ENCODE measurements around the gene INPP1. TPM values are rescaled to one million over a fixed set of nuclear protein-coding genes. Genes with fewer than 3 reads are reported as not detected.

The INPP1 gene
- total and polyA plus RNA-seq, 2 experiments from 2014 or later, result 13.0 to 16.1 TPM

- Histone ChIP-seq H3K9me3 (ENCODE audit: low read depth) (no peaks in the 10 kb centered on the region), H2AFZ (peak within 1 kb of the TSS; percentile 93), H3K27me3 (peaks cover 14% of the 10 kb centered on the region), H3K4me1 (ENCODE audit: insufficient read depth) (no peaks in the 10 kb centered on the region), H3K4me2 (peak within 1 kb of the TSS; percentile 97), H3K4me3 (peak within 1 kb of the TSS; percentile 94), H4K20me1 (ENCODE audit: insufficient read depth, poor library complexity, severe bottlenecking) (no peaks in the 10 kb centered on the region), H3K9me2 (replicated peaks; ENCODE audit: insufficient read depth) (no peaks in the 10 kb centered on the region), H3K79me2 (peaks cover 4% of the 10 kb centered on the region), H3K36me3 (replicated peaks; ENCODE audit: insufficient read depth, low read depth) (no peaks in the 10 kb centered on the region), H3K27ac (peak within 1 kb of the TSS; percentile 84)
- DNase-seq (ENCODE audit: low spot score), result peak; percentile 83
- TF ChIP-seq EZH2phosphoT487 (IDR thresholded peaks at IDR 0.05; ENCODE audit: low read depth, severe bottlenecking, unreplicated experiment) (no peak), EZH2 (IDR thresholded peaks at IDR 0.05; ENCODE audit: borderline replicate concordance) (no peak), CTCF (IDR thresholded peaks at IDR 0.05; ENCODE audit: poor library complexity) (no peak)
- WGBS (ENCODE audit: low lambda C conversion rate, missing lambda C conversion rate), result 4% methylated on average over 28 of the region's 98 CpGs
Measured at GRCh38 chr2:190407662-190408537, 64.5 kb downstream of the INPP1 start, which contains the start of gene MFSD6. TSS of gene MFSD6 (plus strand) at chr2:190408355. CDS start at chr2:190436030, 27,675 bp downstream.

- H3K4me3 ChIP-seq, result peak overlapping the region; percentile 94
- no peaks in the 10 kb centered on the region for H3K36me3 ChIP-seq (replicated peaks; ENCODE audit: insufficient read depth, low read depth)
- no peaks in the 10 kb centered on the region for H3K9me3 ChIP-seq (ENCODE audit: low read depth)
- peak overlapping the region; percentile 41 for H2AFZ ChIP-seq
- peak; percentile 62 for DNase-seq (ENCODE audit: low spot score)
- peaks cover 4% of the 10 kb centered on the region for H3K79me2 ChIP-seq
- peak overlapping the region; percentile 84 for H3K27ac ChIP-seq
- H3K9me2 ChIP-seq (replicated peaks; ENCODE audit: insufficient read depth), result no peaks in the 10 kb centered on the region
- WGBS (ENCODE audit: low lambda C conversion rate, missing lambda C conversion rate), result 1% methylated on average over 18 of the region's 54 CpGs
- H3K27me3 ChIP-seq, result peaks cover 14% of the 10 kb centered on the region
- H3K4me2 ChIP-seq, result peak overlapping the region; percentile 97
- TF ChIP-seq EZH2phosphoT487 (IDR thresholded peaks at IDR 0.05; ENCODE audit: low read depth, severe bottlenecking, unreplicated experiment), result no peak
- TF ChIP-seq EZH2 (IDR thresholded peaks at IDR 0.05; ENCODE audit: borderline replicate concordance), result no peak
- no peak for TF ChIP-seq CTCF (IDR thresholded peaks at IDR 0.05; ENCODE audit: poor library complexity)
- no peaks in the 10 kb centered on the region for H3K4me1 ChIP-seq (ENCODE audit: insufficient read depth)
- H4K20me1 ChIP-seq (ENCODE audit: insufficient read depth, poor library complexity, severe bottlenecking), result no peaks in the 10 kb centered on the region
Measured at GRCh38 chr2:190408538-190409271, 65.3 kb downstream of the INPP1 start.

GRCh38 chr2:190409616-190410015 lies 66.2 kb downstream of the INPP1 start:
- no peak for DNase-seq (ENCODE audit: low spot score)
- Histone ChIP-seq H3K4me2 (peak overlapping the region; percentile 97), H3K9me3 (ENCODE audit: low read depth) (no peaks in the 10 kb centered on the region), H3K36me3 (replicated peaks; ENCODE audit: insufficient read depth, low read depth) (no peaks in the 10 kb centered on the region), H3K4me1 (ENCODE audit: insufficient read depth) (no peaks in the 10 kb centered on the region), H3K27ac (no peak overlapping the region), H2AFZ (no peak overlapping the region), H3K9me2 (replicated peaks; ENCODE audit: insufficient read depth) (no peaks in the 10 kb centered on the region), H3K27me3 (peaks cover 14% of the 10 kb centered on the region), H4K20me1 (ENCODE audit: insufficient read depth, poor library complexity, severe bottlenecking) (no peaks in the 10 kb centered on the region), H3K4me3 (no peak overlapping the region), H3K79me2 (peaks cover 4% of the 10 kb centered on the region)
- TF ChIP-seq EZH2phosphoT487 (IDR thresholded peaks at IDR 0.05; ENCODE audit: low read depth, severe bottlenecking, unreplicated experiment) (no peak), EZH2 (IDR thresholded peaks at IDR 0.05; ENCODE audit: borderline replicate concordance) (no peak), CTCF (IDR thresholded peaks at IDR 0.05; ENCODE audit: poor library complexity) (no peak)
- WGBS (ENCODE audit: low lambda C conversion rate, missing lambda C conversion rate), result 62% methylated on average over 2 of the region's 2 CpGs
